ENCODE measurements around the gene MGP.

Gene MGP

GRCh38 chr12:14860490-14860889 lies 25.2 kb downstream of the MGP start:
- no peak for DNase-seq (ENCODE audit: low spot score)

GRCh38 chr12:14858513-14858912 lies 27.1 kb downstream of the MGP start:
- DNase-seq (ENCODE audit: low spot score) = no peak

GRCh38 chr12:14854586-14855183 lies 31.0 kb downstream of the MGP start:
- peak; percentile 32 for DNase-seq (ENCODE audit: low spot score)

GRCh38 chr12:14853961-14854360 lies 31.7 kb downstream of the MGP start:
- DNase-seq (ENCODE audit: low spot score) = no peak

- DNase-seq (ENCODE audit: low spot score) = no peak
Observed at GRCh38 chr12:14852880-14853279, 32.8 kb downstream of the MGP start.

GRCh38 chr12:14850929-14851663 lies 34.6 kb downstream of the MGP start:
- no peak for DNase-seq (ENCODE audit: low spot score)

GRCh38 chr12:14849661-14850060 lies 36.0 kb downstream of the MGP start:
- DNase-seq (ENCODE audit: low spot score) = no peak

GRCh38 chr12:14846876-14847580 lies 38.6 kb downstream of the MGP start:
- DNase-seq (ENCODE audit: low spot score) = no peak

- DNase-seq (ENCODE audit: low spot score) = no peak
Observed at GRCh38 chr12:14846042-14846587, 39.5 kb downstream of the MGP start.

GRCh38 chr12:14845350-14845750 lies 40.3 kb downstream of the MGP start:
- DNase-seq (ENCODE audit: low spot score) = peak; percentile 63

- DNase-seq (ENCODE audit: low spot score) = no peak
Observed at GRCh38 chr12:14844401-14844800, 41.3 kb downstream of the MGP start.

GRCh38 chr12:14843425-14843887 lies 42.2 kb downstream of the MGP start, which contains the start of gene ART4:
Gene ART4, minus strand, starts transcription at chr12:14843526. Its CDS starts 413 bp downstream, at chr12:14843113.
- no peak for DNase-seq (ENCODE audit: low spot score)

- DNase-seq (ENCODE audit: low spot score) = no peak
Observed at GRCh38 chr12:14842315-14842714, 43.3 kb downstream of the MGP start.

GRCh38 chr12:14841761-14842160 lies 43.9 kb downstream of the MGP start:
- DNase-seq (ENCODE audit: low spot score) = peak; percentile 79

- DNase-seq (ENCODE audit: low spot score) = no peak
Observed at GRCh38 chr12:14840616-14841015, 45.0 kb downstream of the MGP start.

- no peak for DNase-seq (ENCODE audit: low spot score)
Observed at GRCh38 chr12:14839262-14839661, 46.4 kb downstream of the MGP start.

GRCh38 chr12:14836336-14837210 lies 49.1 kb downstream of the MGP start:
- DNase-seq (ENCODE audit: low spot score) = peak; percentile 58

- no peak for DNase-seq (ENCODE audit: low spot score)
Observed at GRCh38 chr12:14834509-14834908, 51.1 kb downstream of the MGP start.

- no peak for DNase-seq (ENCODE audit: low spot score)
Observed at GRCh38 chr12:14833952-14834351, 51.7 kb downstream of the MGP start.

GRCh38 chr12:14833336-14833735 lies 52.3 kb downstream of the MGP start:
- no peak for DNase-seq (ENCODE audit: low spot score)

Data from AG08395 (cell line).